Measurements from ENCODE around the gene CYTH1.

The CYTH1 gene

GRCh38 chr17:78715000-78715771 lies 66.9 kb downstream of the CYTH1 start:
- DNase-seq = no peak

GRCh38 chr17:78714534-78714933 lies 67.5 kb downstream of the CYTH1 start:
- DNase-seq = no peak

GRCh38 chr17:78712043-78712442 lies 70.0 kb downstream of the CYTH1 start:
- DNase-seq = no peak

- no peak for DNase-seq
These were observed 71.5 kb downstream of the CYTH1 start for GRCh38 chr17:78710607-78711006.

GRCh38 chr17:78709751-78710181 lies 72.3 kb downstream of the CYTH1 start:
- no peak for DNase-seq

- no peak for DNase-seq
These were observed 72.9 kb downstream of the CYTH1 start for GRCh38 chr17:78709119-78709681.

- peak; percentile 53 for DNase-seq
These were observed 73.5 kb downstream of the CYTH1 start for GRCh38 chr17:78708510-78708973.

GRCh38 chr17:78707923-78708322 lies 74.2 kb downstream of the CYTH1 start:
- DNase-seq = no peak

- DNase-seq = peak; percentile 33
These were observed 75.1 kb downstream of the CYTH1 start for GRCh38 chr17:78707016-78707415.

- no peak for DNase-seq
These were observed 75.7 kb downstream of the CYTH1 start for GRCh38 chr17:78706271-78706915.

- no peak for DNase-seq
These were observed 77.0 kb downstream of the CYTH1 start for GRCh38 chr17:78705071-78705470.

GRCh38 chr17:78704594-78704993 lies 77.5 kb downstream of the CYTH1 start:
- no peak for DNase-seq

- DNase-seq = no peak
These were observed 84.3 kb downstream of the CYTH1 start for GRCh38 chr17:78697554-78698343.

GRCh38 chr17:78697122-78697521 lies 85.0 kb downstream of the CYTH1 start:
- DNase-seq = no peak

- no peak for DNase-seq
These were observed 85.8 kb downstream of the CYTH1 start for GRCh38 chr17:78696016-78696982.

- no peak for DNase-seq
These were observed 87.1 kb downstream of the CYTH1 start for GRCh38 chr17:78694805-78695531.

GRCh38 chr17:78693346-78694083 lies 88.6 kb downstream of the CYTH1 start:
- DNase-seq = no peak

- DNase-seq = no peak
These were observed 89.5 kb downstream of the CYTH1 start for GRCh38 chr17:78692460-78693010.

GRCh38 chr17:78689029-78689428 lies 93.0 kb downstream of the CYTH1 start:
- no peak for DNase-seq

GRCh38 chr17:78687944-78688343 lies 94.1 kb downstream of the CYTH1 start:
- no peak for DNase-seq
